HepG2 (cell line): ENCODE measurements around the gene TAF8. TPM values are rescaled to one million over a fixed set of nuclear protein-coding genes. Genes with fewer than 3 reads are reported as not detected.

ENCODE experiments used
- ATAC-seq: fragments of 200-7000 bp; cut with Tn5 transposase; 3 replicates; pipeline ENCODE4 v1.9.1; 2020; ENCODE audit warnings: mild to moderate bottlenecking, moderate library complexity
- BruUV-seq: library from RNA; stranded (reverse); fragments of 400-500 nt; replicated peaks from 2 replicates; lab custom pipeline; 2021; lab: Mats Ljungman, UMichigan
- CTCF ChIA-PET: fragments of 300-600 bp; formaldehyde crosslinking; extraction: SDS; loops from one replicate; lab custom pipeline; 2021; ENCODE audit warnings: low total read pairs, inconsistent platforms, low intra/inter-chr PET ratio; lab: Yijun Ruan, JAX
- POLR2A ChIA-PET: fragments of 350-600 bp; sonication (Branson Sonifier 250); formaldehyde crosslinking; loops from one replicate; lab custom pipeline; 2020; ENCODE audit warnings: antibody characterized with exemption, inconsistent platforms; lab: Yijun Ruan, JAX
- DNase-seq: peaks from one replicate; pipeline ENCODE4 v3.0.0-alpha.2; 2015; ENCODE audit warnings: low spot score
- FAIRE-seq: peaks from 3 replicates; lab custom pipeline; 2011; peaks lifted over from hg19 to GRCh38; lab: Jason Lieb, UNC
- H2AFZ ChIP-seq: one replicate; pipeline ENCODE4 v1.6.1; 2011; ENCODE audit warnings: low read length, inconsistent platforms
- H3K27ac ChIP-seq: fragments of 300-600 bp; 3 replicates; pipeline ENCODE4 v1.8.0; 2011; ENCODE audit warnings: mixed run types, mild to moderate bottlenecking, mixed read lengths, low read length, inconsistent platforms; ENCODE audit not compliant: insufficient read depth; ENCODE audit errors: extremely low read length
- H3K27me3 ChIP-seq, 2 experiments: fragments of 200-600 bp in 1 of 2; 2 replicates in 1 of 2; 3 replicates in 1 of 2; pipeline versions ENCODE4 v1.6.0 to v1.8.0; 2011; ENCODE audit warnings: low read length in 2 of 2, mild to moderate bottlenecking in 2 of 2, moderate library complexity in 2 of 2, inconsistent platforms in 1 of 2; ENCODE audit not compliant: insufficient read depth in 2 of 2, control insufficient read depth in 1 of 2
- H3K36me3 ChIP-seq, 2 experiments: fragments of 200-600 bp in 1 of 2; replicated peaks in 1 of 2; 2 replicates in 1 of 2; 3 replicates in 1 of 2; pipeline versions ENCODE4 v1.5.1 to v1.8.0; 2011; ENCODE audit warnings: low read length in 2 of 2, inconsistent platforms in 1 of 2; ENCODE audit not compliant: insufficient read depth in 2 of 2, control insufficient read depth in 1 of 2
- H3K4me1 ChIP-seq: 2 replicates; pipeline ENCODE4 v1.5.1; 2012; ENCODE audit warnings: low read length, inconsistent platforms; ENCODE audit not compliant: insufficient read depth
- H3K4me2 ChIP-seq: 2 replicates; pipeline ENCODE4 v1.6.0; 2011; ENCODE audit warnings: low read depth, low read length, inconsistent platforms
- H3K4me3 ChIP-seq, 3 experiments: fragments of 200-600 bp in 1 of 3; sonication (generic), shearing (Covaris generic) in 1 of 3; replicated peaks in 1 of 3; 2 replicates each; pipeline ENCODE4 v1.5.1; 2011 to 2016; ENCODE audit warnings: low read length in 3 of 3, inconsistent platforms in 2 of 3, low read depth in 2 of 3, mild to moderate bottlenecking in 2 of 3, control low read depth in 1 of 3, mixed read lengths in 1 of 3; ENCODE audit not compliant: insufficient read depth in 1 of 3
- H3K79me2 ChIP-seq: one replicate; pipeline ENCODE4 v1.6.1; 2011; ENCODE audit warnings: low read length, inconsistent platforms; ENCODE audit not compliant: insufficient read depth
- H3K9ac ChIP-seq: 2 replicates; pipeline ENCODE4 v1.6.0; 2011; ENCODE audit warnings: mild to moderate bottlenecking, low read depth, low read length, inconsistent platforms; ENCODE audit not compliant: insufficient read depth
- H3K9me3 ChIP-seq: 2 replicates; pipeline ENCODE4 v1.5.1; 2012; ENCODE audit warnings: mild to moderate bottlenecking, low read length
- H4K20me1 ChIP-seq: 2 replicates; pipeline ENCODE4 v1.6.0; 2011; ENCODE audit warnings: inconsistent platforms, mild to moderate bottlenecking, low read length, moderate library complexity; ENCODE audit not compliant: insufficient read depth
- AKAP8 ChIP-seq: sonication (generic); formaldehyde crosslinking; IDR thresholded peaks from 2 replicates; pipeline ENCODE4 v1.5.1; 2020; ENCODE audit warnings: mild to moderate bottlenecking, missing genetic modification reagents
- ARNT2 ChIP-seq: sonication (generic); formaldehyde crosslinking; IDR thresholded peaks from 2 replicates; pipeline ENCODE4 v1.8.0; 2022; ENCODE audit warnings: mild to moderate bottlenecking, low read depth, missing genetic modification reagents, moderate library complexity
- DR1 ChIP-seq: sonication (generic); formaldehyde crosslinking; IDR thresholded peaks from 2 replicates; pipeline ENCODE4 v1.8.0; 2021; ENCODE audit warnings: mild to moderate bottlenecking, missing genetic modification reagents, inconsistent platforms
- EED ChIP-seq: sonication (generic); formaldehyde crosslinking; IDR thresholded peaks from 2 replicates; pipeline ENCODE4 v1.5.0; 2020; ENCODE audit warnings: mild to moderate bottlenecking, missing genetic modification reagents
- GFI1 ChIP-seq: sonication (generic); formaldehyde crosslinking; IDR thresholded peaks from 2 replicates; pipeline ENCODE4 v1.5.0; 2020; ENCODE audit warnings: missing genetic modification reagents, mild to moderate bottlenecking, borderline replicate concordance
- NFE2 ChIP-seq: sonication (generic); formaldehyde crosslinking; IDR thresholded peaks from 2 replicates; pipeline ENCODE4 v1.4.0; 2020; ENCODE audit warnings: missing genetic modification reagents
- NRL ChIP-seq: sonication (generic); formaldehyde crosslinking; IDR thresholded peaks from 2 replicates; pipeline ENCODE4 v1.5.0; 2020; ENCODE audit warnings: missing genetic modification reagents, mild to moderate bottlenecking, moderate library complexity, borderline replicate concordance
- SNAPC2 ChIP-seq: sonication (generic); formaldehyde crosslinking; IDR thresholded peaks from 2 replicates; pipeline ENCODE4 v1.8.1; 2022; ENCODE audit warnings: mild to moderate bottlenecking, missing genetic modification reagents
- ZMYM3 ChIP-seq: sonication (generic); formaldehyde crosslinking; IDR thresholded peaks from 2 replicates; pipeline ENCODE4 v1.5.1; 2020; ENCODE audit warnings: mild to moderate bottlenecking, missing genetic modification reagents
- ZNF230 ChIP-seq: sonication (generic); formaldehyde crosslinking; IDR thresholded peaks from 2 replicates; pipeline ENCODE4 v1.4.0; 2020; ENCODE audit warnings: mild to moderate bottlenecking, missing genetic modification reagents
- WGBS: methylation state at CpG from one replicate; pipeline ENCODE4 v1.1.6; 2017; ENCODE audit warnings: low lambda C conversion rate; 5-methylcytosine and 5-hydroxymethylcytosine counted together
- in situ Hi-C: cut with HindIII; loops from 2 replicates; pipeline ENCODE4 v1.10.0; 2017; ENCODE audit warnings: low pct_unique_long_range_greater_than_20kb; ENCODE audit not compliant: extremely low pct_ligation_motif_present
- intact Hi-C: fragments of 100-400 bp; cut with micrococcal nuclease; formaldehyde crosslinking; loops from one replicate; pipeline ENCODE4 v1.10.0; 2022; ENCODE audit not compliant: unreplicated experiment
- polyA plus RNA-seq, 8 experiments: library from polyadenylated mRNA; depleted of rRNA in 3 of 8; stranded (reverse) in 7 of 8; unstranded in 1 of 8; fragments of >200 nt; fragmentation: Illumina TruSeq in 4 of 8; extraction: Trizol in 4 of 8; gene quantifications; 2 replicates each; pipeline versions ENCODE4 v1.2.1 to v1.2.3, GENCODE V29; 2011 to 2016; ENCODE audit warnings: low read depth in 4 of 8, missing spikeins in 1 of 8, mixed read lengths in 1 of 8; ENCODE audit not compliant: insufficient read depth in 1 of 8
- total RNA-seq, 5 experiments: library from RNA; depleted of rRNA; stranded (reverse); fragments of >200 nt; fragmentation: Illumina TruSeq; extraction: Trizol; gene quantifications; 2 replicates each; pipeline ENCODE4 v1.2.3, GENCODE V29; 2016; ENCODE audit warnings: low read depth in 1 of 5
- TF ChIP-seq, protein P1 (sequence below): sonication (generic); formaldehyde crosslinking; IDR thresholded peaks from 2 replicates; pipeline ENCODE4 v1.5.1; 2020; ENCODE audit warnings: mild to moderate bottlenecking, missing genetic modification reagents, moderate library complexity
- TF ChIP-seq, protein P2 (sequence below): sonication (generic); formaldehyde crosslinking; IDR thresholded peaks from 2 replicates; pipeline ENCODE4 v1.5.0; 2020; ENCODE audit warnings: mild to moderate bottlenecking, missing genetic modification reagents
- TF ChIP-seq, protein P3 (sequence below): sonication (generic); formaldehyde crosslinking; IDR thresholded peaks from 2 replicates; pipeline ENCODE4 v1.4.0; 2020; ENCODE audit warnings: missing genetic modification reagents, borderline replicate concordance
- TF ChIP-seq, protein P4 (sequence below): fragments of 450-650 bp; IDR thresholded peaks from 2 replicates; pipeline ENCODE4 v1.6.1; 2017

The TAF8 gene
- total and polyA plus RNA-seq, 2 of the 13 experiments (the other 11 are each of a cell fraction or from before 2014, with no cell fraction given): 25.2 to 25.8 TPM

DNA sequence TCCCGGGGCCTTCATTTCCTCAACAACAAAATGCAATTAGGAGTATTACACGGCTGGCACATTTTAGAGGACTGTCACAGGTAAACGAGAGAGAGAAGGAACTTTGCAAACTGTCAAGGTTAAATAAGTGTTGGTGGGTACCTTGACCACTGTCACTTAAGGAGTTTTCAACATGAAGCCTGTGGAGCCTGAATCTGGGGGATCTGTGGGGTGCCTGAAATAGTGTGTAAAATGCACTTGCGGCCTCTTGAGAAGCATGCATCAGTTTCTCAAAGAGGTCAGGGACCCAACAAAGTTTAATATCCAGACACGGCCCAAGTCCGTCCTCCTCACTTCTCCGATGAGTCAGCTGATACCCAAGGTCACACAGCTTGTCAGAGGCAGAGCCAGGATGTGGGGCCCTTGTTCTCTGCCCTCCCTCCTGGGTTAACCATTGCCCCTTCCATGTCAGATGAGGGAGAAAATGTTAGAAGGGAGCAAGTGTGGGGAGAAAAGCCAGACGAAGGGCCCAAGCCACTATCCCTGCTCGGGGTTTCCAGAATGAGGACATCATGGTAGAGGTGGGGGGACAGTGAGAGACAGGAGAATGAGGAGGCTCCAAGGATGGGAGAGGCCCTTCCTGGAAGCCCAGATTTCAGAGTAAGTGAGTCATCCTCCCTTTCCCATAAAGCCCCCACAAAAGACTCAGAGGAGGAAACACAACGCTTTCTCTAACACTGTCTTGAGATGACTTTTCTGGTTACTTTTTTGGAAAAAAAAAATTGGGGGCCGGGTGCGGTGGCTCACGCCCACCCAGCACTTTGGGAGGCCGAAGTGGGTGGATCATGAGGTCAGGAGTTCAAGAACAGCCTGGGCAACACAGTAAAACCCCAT is 49.9 kb downstream of the TAF8 start:
- Histone ChIP-seq H4K20me1 (no peaks in the 10 kb centered on the region), H3K27me3 (no peaks in the 10 kb centered on the region), H2AFZ (no peak overlapping the region), H3K4me2 (peak overlapping the region; percentile 86), H3K36me3 (no peaks in the 10 kb centered on the region), H3K79me2 (no peaks in the 10 kb centered on the region), H3K9me3 (no peaks in the 10 kb centered on the region), H3K27ac (peak overlapping the region; percentile 31), H3K4me3 (peak overlapping the region; percentile 0 to 62 (median 32); a peak in 4 of 6 replicates), H3K9ac (no peak overlapping the region), H3K4me1 (peaks cover 84% of the 10 kb centered on the region)
- CTCF ChIA-PET: no interaction called here
- WGBS: 6% methylated on average over 14 of the region's 14 CpGs
- intact Hi-C loops (loop anchor here (2.0 kb wide), 1 partner anchor 19 kb away; no protein-coding TSS in a partner anchor), in situ Hi-C loops (no loop called here)
- POLR2A ChIA-PET: interaction anchor here (0.6 to 4.0 kb wide), 17 partner anchors 10 to 687 kb away, joined by 3 to 34 read pairs (median 3); partner anchors contain the start of genes C6orf132 and TAF8
- peak; percentile 76 for DNase-seq
- FAIRE-seq: peak; percentile 47
- ATAC-seq: peak; percentile 26
- no TSS peak for BruUV-seq
- TF ChIP-seq, protein P1, sequence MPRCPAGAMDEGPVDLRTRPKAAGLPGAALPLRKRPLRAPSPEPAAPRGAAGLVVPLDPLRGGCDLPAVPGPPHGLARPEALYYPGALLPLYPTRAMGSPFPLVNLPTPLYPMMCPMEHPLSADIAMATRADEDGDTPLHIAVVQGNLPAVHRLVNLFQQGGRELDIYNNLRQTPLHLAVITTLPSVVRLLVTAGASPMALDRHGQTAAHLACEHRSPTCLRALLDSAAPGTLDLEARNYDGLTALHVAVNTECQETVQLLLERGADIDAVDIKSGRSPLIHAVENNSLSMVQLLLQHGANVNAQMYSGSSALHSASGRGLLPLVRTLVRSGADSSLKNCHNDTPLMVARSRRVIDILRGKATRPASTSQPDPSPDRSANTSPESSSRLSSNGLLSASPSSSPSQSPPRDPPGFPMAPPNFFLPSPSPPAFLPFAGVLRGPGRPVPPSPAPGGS (CRISPR knock-in tag): peak; percentile 40; the same call in 1 of the 2 replicates
- TF ChIP-seq DR1: no peak
- no peak for TF ChIP-seq NRL
- TF ChIP-seq, protein P2, sequence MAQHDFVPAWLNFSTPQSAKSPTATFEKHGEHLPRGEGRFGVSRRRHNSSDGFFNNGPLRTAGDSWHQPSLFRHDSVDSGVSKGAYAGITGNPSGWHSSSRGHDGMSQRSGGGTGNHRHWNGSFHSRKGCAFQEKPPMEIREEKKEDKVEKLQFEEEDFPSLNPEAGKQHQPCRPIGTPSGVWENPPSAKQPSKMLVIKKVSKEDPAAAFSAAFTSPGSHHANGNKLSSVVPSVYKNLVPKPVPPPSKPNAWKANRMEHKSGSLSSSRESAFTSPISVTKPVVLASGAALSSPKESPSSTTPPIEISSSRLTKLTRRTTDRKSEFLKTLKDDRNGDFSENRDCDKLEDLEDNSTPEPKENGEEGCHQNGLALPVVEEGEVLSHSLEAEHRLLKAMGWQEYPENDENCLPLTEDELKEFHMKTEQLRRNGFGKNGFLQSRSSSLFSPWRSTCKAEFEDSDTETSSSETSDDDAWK (CRISPR knock-in tag): no peak
- no peak for TF ChIP-seq AKAP8 (CRISPR knock-in tag)
- no peak for TF ChIP-seq GFI1 (CRISPR knock-in tag)
- TF ChIP-seq SNAPC2: no peak
- TF ChIP-seq EED (CRISPR knock-in tag): no peak
- TF ChIP-seq NFE2 (CRISPR knock-in tag): no peak
- TF ChIP-seq, protein P3, sequence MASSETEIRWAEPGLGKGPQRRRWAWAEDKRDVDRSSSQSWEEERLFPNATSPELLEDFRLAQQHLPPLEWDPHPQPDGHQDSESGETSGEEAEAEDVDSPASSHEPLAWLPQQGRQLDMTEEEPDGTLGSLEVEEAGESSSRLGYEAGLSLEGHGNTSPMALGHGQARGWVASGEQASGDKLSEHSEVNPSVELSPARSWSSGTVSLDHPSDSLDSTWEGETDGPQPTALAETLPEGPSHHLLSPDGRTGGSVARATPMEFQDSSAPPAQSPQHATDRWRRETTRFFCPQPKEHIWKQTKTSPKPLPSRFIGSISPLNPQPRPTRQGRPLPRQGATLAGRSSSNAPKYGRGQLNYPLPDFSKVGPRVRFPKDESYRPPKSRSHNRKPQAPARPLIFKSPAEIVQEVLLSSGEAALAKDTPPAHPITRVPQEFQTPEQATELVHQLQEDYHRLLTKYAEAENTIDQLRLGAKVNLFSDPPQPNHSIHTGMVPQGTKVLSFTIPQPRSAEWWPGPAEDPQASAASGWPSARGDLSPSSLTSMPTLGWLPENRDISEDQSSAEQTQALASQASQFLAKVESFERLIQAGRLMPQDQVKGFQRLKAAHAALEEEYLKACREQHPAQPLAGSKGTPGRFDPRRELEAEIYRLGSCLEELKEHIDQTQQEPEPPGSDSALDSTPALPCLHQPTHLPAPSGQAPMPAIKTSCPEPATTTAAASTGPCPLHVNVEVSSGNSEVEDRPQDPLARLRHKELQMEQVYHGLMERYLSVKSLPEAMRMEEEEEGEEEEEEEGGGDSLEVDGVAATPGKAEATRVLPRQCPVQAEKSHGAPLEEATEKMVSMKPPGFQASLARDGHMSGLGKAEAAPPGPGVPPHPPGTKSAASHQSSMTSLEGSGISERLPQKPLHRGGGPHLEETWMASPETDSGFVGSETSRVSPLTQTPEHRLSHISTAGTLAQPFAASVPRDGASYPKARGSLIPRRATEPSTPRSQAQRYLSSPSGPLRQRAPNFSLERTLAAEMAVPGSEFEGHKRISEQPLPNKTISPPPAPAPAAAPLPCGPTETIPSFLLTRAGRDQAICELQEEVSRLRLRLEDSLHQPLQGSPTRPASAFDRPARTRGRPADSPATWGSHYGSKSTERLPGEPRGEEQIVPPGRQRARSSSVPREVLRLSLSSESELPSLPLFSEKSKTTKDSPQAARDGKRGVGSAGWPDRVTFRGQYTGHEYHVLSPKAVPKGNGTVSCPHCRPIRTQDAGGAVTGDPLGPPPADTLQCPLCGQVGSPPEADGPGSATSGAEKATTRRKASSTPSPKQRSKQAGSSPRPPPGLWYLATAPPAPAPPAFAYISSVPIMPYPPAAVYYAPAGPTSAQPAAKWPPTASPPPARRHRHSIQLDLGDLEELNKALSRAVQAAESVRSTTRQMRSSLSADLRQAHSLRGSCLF (CRISPR knock-in tag): no peak
- TF ChIP-seq ZNF230 (CRISPR knock-in tag): no peak
- no peak; the same call in 1 of the 2 replicates for TF ChIP-seq ARNT2
- TF ChIP-seq ZMYM3 (CRISPR knock-in tag): peak; percentile 49; the same call in 1 of the 2 replicates
- TF ChIP-seq, protein P4, sequence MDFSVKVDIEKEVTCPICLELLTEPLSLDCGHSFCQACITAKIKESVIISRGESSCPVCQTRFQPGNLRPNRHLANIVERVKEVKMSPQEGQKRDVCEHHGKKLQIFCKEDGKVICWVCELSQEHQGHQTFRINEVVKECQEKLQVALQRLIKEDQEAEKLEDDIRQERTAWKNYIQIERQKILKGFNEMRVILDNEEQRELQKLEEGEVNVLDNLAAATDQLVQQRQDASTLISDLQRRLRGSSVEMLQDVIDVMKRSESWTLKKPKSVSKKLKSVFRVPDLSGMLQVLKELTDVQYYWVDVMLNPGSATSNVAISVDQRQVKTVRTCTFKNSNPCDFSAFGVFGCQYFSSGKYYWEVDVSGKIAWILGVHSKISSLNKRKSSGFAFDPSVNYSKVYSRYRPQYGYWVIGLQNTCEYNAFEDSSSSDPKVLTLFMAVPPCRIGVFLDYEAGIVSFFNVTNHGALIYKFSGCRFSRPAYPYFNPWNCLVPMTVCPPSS: no peak
